ENCODE measurements around the gene RALBP1.

RALBP1 gene

GRCh38 chr18:9433671-9434121 lies 41.6 kb upstream of the RALBP1 start:
- no peak for DNase-seq (ENCODE audit: insufficient read length, low spot score)
- no peak for FAIRE-seq
- TF ChIP-seq CTCF (IDR thresholded peaks at IDR 0.05; ENCODE audit: insufficient read depth, missing control alignments): no peak

- FAIRE-seq (no peak), DNase-seq (ENCODE audit: insufficient read length, low spot score) (no peak)
- TF ChIP-seq CTCF (IDR thresholded peaks at IDR 0.05; ENCODE audit: insufficient read depth, missing control alignments): no peak
These were observed 41.1 kb upstream of the RALBP1 start for GRCh38 chr18:9434122-9434701.

- no peak for DNase-seq (ENCODE audit: insufficient read length, low spot score)
- no peak for FAIRE-seq
- no peak for TF ChIP-seq CTCF (IDR thresholded peaks at IDR 0.05; ENCODE audit: insufficient read depth, missing control alignments)
These were observed 40.3 kb upstream of the RALBP1 start for GRCh38 chr18:9435041-9435440.

GRCh38 chr18:9436206-9436929 lies 38.9 kb upstream of the RALBP1 start:
- FAIRE-seq (no peak), DNase-seq (ENCODE audit: insufficient read length, low spot score) (no peak)
- no peak for TF ChIP-seq CTCF (IDR thresholded peaks at IDR 0.05; ENCODE audit: insufficient read depth, missing control alignments)

- DNase-seq (ENCODE audit: insufficient read length, low spot score): no peak
These were observed 38.3 kb upstream of the RALBP1 start for GRCh38 chr18:9437021-9437437.

GRCh38 chr18:9437672-9438071 lies 37.6 kb upstream of the RALBP1 start:
- TF ChIP-seq CTCF (IDR thresholded peaks at IDR 0.05; ENCODE audit: insufficient read depth, missing control alignments): no peak
- DNase-seq (ENCODE audit: insufficient read length, low spot score) (no peak), FAIRE-seq (no peak)

More at GRCh38 chr18:9437021-9437437, 38.3 kb upstream of the RALBP1 start:
- no peak for FAIRE-seq
- no peak for TF ChIP-seq CTCF (IDR thresholded peaks at IDR 0.05; ENCODE audit: insufficient read depth, missing control alignments)

GRCh38 chr18:9441061-9441460 lies 34.3 kb upstream of the RALBP1 start:
- FAIRE-seq: no peak
- no peak for TF ChIP-seq CTCF (IDR thresholded peaks at IDR 0.05; ENCODE audit: insufficient read depth, missing control alignments)
- no peak for DNase-seq (ENCODE audit: insufficient read length, low spot score)

Measured in D721Med (cell line).